Measurements from ENCODE around the gene CLDN6.

CLDN6 gene

GRCh38 chr16:2985462-2985861, 32.5 kb downstream of the CLDN6 start:
- DNase-seq, result no peak

- DNase-seq, result peak; percentile 49
These were observed 34.3 kb downstream of the CLDN6 start for GRCh38 chr16:2983706-2984136.

- DNase-seq, result no peak
These were observed 35.6 kb downstream of the CLDN6 start for GRCh38 chr16:2982402-2982801.

GRCh38 chr16:2981899-2982250, 36.1 kb downstream of the CLDN6 start:
- DNase-seq, result no peak

GRCh38 chr16:2981177-2981898, 36.6 kb downstream of the CLDN6 start:
- DNase-seq, result no peak

GRCh38 chr16:2980227-2981176, 37.5 kb downstream of the CLDN6 start, which contains the start of gene PKMYT1:
Gene PKMYT1 (minus strand): TSS chr16:2980446. CDS start chr16:2979657, 789 bp downstream.
- DNase-seq, result peak; percentile 59

- no peak for DNase-seq
These were observed 38.2 kb downstream of the CLDN6 start for GRCh38 chr16:2979669-2980226.

GRCh38 chr16:2977440-2977839, 40.5 kb downstream of the CLDN6 start:
- DNase-seq, result peak; percentile 42

- DNase-seq, result no peak
These were observed 41.3 kb downstream of the CLDN6 start for GRCh38 chr16:2976673-2977072.

GRCh38 chr16:2976201-2976600, 41.8 kb downstream of the CLDN6 start:
- DNase-seq, result no peak

- no peak for DNase-seq
These were observed 42.7 kb downstream of the CLDN6 start for GRCh38 chr16:2975161-2975795.

- no peak for DNase-seq
These were observed 43.5 kb downstream of the CLDN6 start for GRCh38 chr16:2974319-2975056.

- DNase-seq, result no peak
These were observed 44.2 kb downstream of the CLDN6 start for GRCh38 chr16:2973605-2974318.

- no peak for DNase-seq
These were observed 44.9 kb downstream of the CLDN6 start for GRCh38 chr16:2973093-2973492.

- no peak for DNase-seq
These were observed 45.8 kb downstream of the CLDN6 start for GRCh38 chr16:2971985-2972784.

GRCh38 chr16:2971134-2971984, 46.6 kb downstream of the CLDN6 start:
- DNase-seq, result no peak

GRCh38 chr16:2970563-2970962, 47.4 kb downstream of the CLDN6 start:
- no peak for DNase-seq

- DNase-seq, result peak; percentile 8
These were observed 48.1 kb downstream of the CLDN6 start for GRCh38 chr16:2969545-2970521.
